ENCODE measurements around the gene PLSCR2. TPM values are rescaled to one million over a fixed set of nuclear protein-coding genes. Genes with fewer than 3 reads are reported as not detected.
"Not testable (repeated sequence)": the region's sequence is repeated elsewhere in the genome, so short reads cannot be mapped to it uniquely, and the experiment has no call there.

PLSCR2 gene
- total RNA-seq, 2 experiments from 2014 or later, result 0.35 TPM; not detected in 1

GRCh38 chr3:146471012-146471411 lies 1.7 kb upstream of the PLSCR2 start:
- ChIA-PET POLR2A (no interaction called here), CTCF (no interaction called here)
- H3K36me3 Mint-ChIP-seq (ENCODE audit: low read depth), result no peaks in the 10 kb centered on the region
- DNase-seq, result no peak
- peaks cover 6% of the 10 kb centered on the region for H3K4me1 Mint-ChIP-seq
- peaks cover 13% of the 10 kb centered on the region for H3K27me3 Mint-ChIP-seq
- peak overlapping the region; percentile 72 for H3K4me3 Mint-ChIP-seq
- no peaks in the 10 kb centered on the region for H3K9me3 Mint-ChIP-seq
- H3K27ac Mint-ChIP-seq, result no peak overlapping the region

GRCh38 chr3:146470425-146470990 lies 1.1 kb upstream of the PLSCR2 start:
- DNase-seq, result no peak
- Mint-ChIP-seq H3K27ac (peak overlapping the region; percentile 48), H3K4me1 (peaks cover 11% of the 10 kb centered on the region), H3K36me3 (ENCODE audit: low read depth) (no peaks in the 10 kb centered on the region), H3K27me3 (peaks cover 10% of the 10 kb centered on the region), H3K9me3 (no peaks in the 10 kb centered on the region), H3K4me3 (peak overlapping the region; percentile 72)
- CTCF ChIA-PET, result interaction anchor here (1.2 kb wide), 1 partner anchor 28 kb away, joined by 3 read pairs; no protein-coding TSS in a partner anchor
- POLR2A ChIA-PET, result interaction anchor here (2.1 kb wide), 1 partner anchor 74 kb away, joined by 10 read pairs; the partner anchor contains the start of gene PLSCR1

- ChIA-PET POLR2A (interaction anchor here (1.2 to 2.1 kb wide), 3 partner anchors 29 to 75 kb away, joined by 3 to 10 read pairs (median 3); partner anchors contain the start of gene PLSCR1), CTCF (interaction anchor here (0.6 to 1.0 kb wide), 2 partner anchors 39 to 40 kb away, joined by 3 read pairs; no protein-coding TSS in a partner anchor)
- peak overlapping the region; percentile 72 for H3K4me3 Mint-ChIP-seq
- H3K27ac Mint-ChIP-seq, result peak overlapping the region; percentile 87
- DNase-seq, result no peak
- H3K4me1 Mint-ChIP-seq, result peaks cover 22% of the 10 kb centered on the region
- no peaks in the 10 kb centered on the region for H3K9me3 Mint-ChIP-seq
- no peaks in the 10 kb centered on the region for H3K27me3 Mint-ChIP-seq
- H3K36me3 Mint-ChIP-seq (ENCODE audit: low read depth), result no peaks in the 10 kb centered on the region
Observed at GRCh38 chr3:146468671-146469149, 651 bp downstream of the PLSCR2 start.

GRCh38 chr3:146468234-146468633 lies 1.1 kb downstream of the PLSCR2 start:
- Mint-ChIP-seq H3K9me3 (no peaks in the 10 kb centered on the region), H3K4me3 (no peak overlapping the region), H3K27ac (no peak overlapping the region), H3K4me1 (peaks cover 26% of the 10 kb centered on the region), H3K36me3 (ENCODE audit: low read depth) (no peaks in the 10 kb centered on the region), H3K27me3 (no peaks in the 10 kb centered on the region)
- DNase-seq, result no peak
- ChIA-PET POLR2A (interaction anchor here (1.7 to 2.1 kb wide), 2 partner anchors 29 to 76 kb away, joined by 3 to 10 read pairs; partner anchors contain the start of gene PLSCR1), CTCF (interaction anchor here (1.0 kb wide), 1 partner anchor 39 kb away, joined by 3 read pairs; no protein-coding TSS in a partner anchor)

GRCh38 chr3:146466604-146467003 lies 2.8 kb downstream of the PLSCR2 start:
- H3K27me3 Mint-ChIP-seq, result no peaks in the 10 kb centered on the region
- no peak for DNase-seq
- no peak overlapping the region for H3K27ac Mint-ChIP-seq
- H3K4me3 Mint-ChIP-seq, result no peak overlapping the region
- H3K9me3 Mint-ChIP-seq, result no peaks in the 10 kb centered on the region
- no peaks in the 10 kb centered on the region for H3K36me3 Mint-ChIP-seq (ENCODE audit: low read depth)
- POLR2A ChIA-PET, result no interaction called here
- CTCF ChIA-PET, result no interaction called here
- H3K4me1 Mint-ChIP-seq, result peaks cover 26% of the 10 kb centered on the region

GRCh38 chr3:146465693-146466465 lies 3.5 kb downstream of the PLSCR2 start:
- no peaks in the 10 kb centered on the region for H3K27me3 Mint-ChIP-seq
- H3K4me3 Mint-ChIP-seq, result no peak overlapping the region
- H3K4me1 Mint-ChIP-seq, result peaks cover 26% of the 10 kb centered on the region
- ChIA-PET CTCF (no interaction called here), POLR2A (no interaction called here)
- no peaks in the 10 kb centered on the region for H3K9me3 Mint-ChIP-seq
- DNase-seq, result no peak
- peak overlapping the region; percentile 10 for H3K27ac Mint-ChIP-seq
- H3K36me3 Mint-ChIP-seq (ENCODE audit: low read depth), result no peaks in the 10 kb centered on the region

- Mint-ChIP-seq H3K9me3 (no peaks in the 10 kb centered on the region), H3K27ac (no peak overlapping the region), H3K4me3 (no peak overlapping the region)
Observed at GRCh38 chr3:146464783-146465182, 4.6 kb downstream of the PLSCR2 start.

GRCh38 chr3:146464005-146464595 lies 5.3 kb downstream of the PLSCR2 start:
- no peak overlapping the region for H3K4me3 Mint-ChIP-seq
- POLR2A ChIA-PET, result no interaction called here
- CTCF ChIA-PET, result no interaction called here
- H3K27ac Mint-ChIP-seq, result no peak overlapping the region
- H3K9me3 Mint-ChIP-seq, result no peaks in the 10 kb centered on the region
- no peaks in the 10 kb centered on the region for H3K36me3 Mint-ChIP-seq (ENCODE audit: low read depth)
- peaks cover 21% of the 10 kb centered on the region for H3K4me1 Mint-ChIP-seq
- DNase-seq, result no peak
- no peaks in the 10 kb centered on the region for H3K27me3 Mint-ChIP-seq

More at GRCh38 chr3:146464783-146465182, 4.6 kb downstream of the PLSCR2 start:
- no peaks in the 10 kb centered on the region for H3K36me3 Mint-ChIP-seq (ENCODE audit: low read depth)
- peaks cover 21% of the 10 kb centered on the region for H3K4me1 Mint-ChIP-seq
- no peak for DNase-seq
- no peaks in the 10 kb centered on the region for H3K27me3 Mint-ChIP-seq
- CTCF ChIA-PET, result no interaction called here
- POLR2A ChIA-PET, result no interaction called here

GRCh38 chr3:146454796-146455195 lies 14.6 kb downstream of the PLSCR2 start:
- no peaks in the 10 kb centered on the region for H3K27me3 Mint-ChIP-seq
- no peaks in the 10 kb centered on the region for H3K9me3 Mint-ChIP-seq
- no peak overlapping the region for H3K4me3 Mint-ChIP-seq
- H3K36me3 Mint-ChIP-seq (ENCODE audit: low read depth), result no peaks in the 10 kb centered on the region
- CTCF ChIA-PET, result no interaction called here
- no peak for DNase-seq
- POLR2A ChIA-PET, result no interaction called here
- no peaks in the 10 kb centered on the region for H3K4me1 Mint-ChIP-seq
- no peak overlapping the region for H3K27ac Mint-ChIP-seq

- ChIA-PET CTCF (no interaction called here), POLR2A (no interaction called here)
- Mint-ChIP-seq H3K9me3 (peaks cover 4% of the 10 kb centered on the region), H3K27ac (no peak overlapping the region), H3K4me3 (no peak overlapping the region), H3K27me3 (peaks cover 7% of the 10 kb centered on the region), H3K4me1 (no peaks in the 10 kb centered on the region), H3K36me3 (ENCODE audit: low read depth) (no peaks in the 10 kb centered on the region)
- no peak for DNase-seq
Observed at GRCh38 chr3:146449613-146450012, 19.7 kb downstream of the PLSCR2 start.

- no peak overlapping the region for H3K4me3 Mint-ChIP-seq
- POLR2A ChIA-PET, result no interaction called here
Observed at GRCh38 chr3:146449076-146449475, 20.3 kb downstream of the PLSCR2 start.

GRCh38 chr3:146446026-146446425 lies 23.3 kb downstream of the PLSCR2 start:
- no peaks in the 10 kb centered on the region for H3K4me1 Mint-ChIP-seq
- no peak for DNase-seq
- POLR2A ChIA-PET, result no interaction called here
- peaks cover 11% of the 10 kb centered on the region for H3K27me3 Mint-ChIP-seq
- H3K27ac Mint-ChIP-seq, result no peak overlapping the region
- no peaks in the 10 kb centered on the region for H3K36me3 Mint-ChIP-seq (ENCODE audit: low read depth)
- H3K9me3 Mint-ChIP-seq, result peaks cover 4% of the 10 kb centered on the region
- H3K4me3 Mint-ChIP-seq, result no peak overlapping the region
- CTCF ChIA-PET, result no interaction called here

More at GRCh38 chr3:146449076-146449475, 20.3 kb downstream of the PLSCR2 start:
- CTCF ChIA-PET, result no interaction called here
- H3K36me3 Mint-ChIP-seq (ENCODE audit: low read depth), result no peaks in the 10 kb centered on the region
- H3K4me1 Mint-ChIP-seq, result no peaks in the 10 kb centered on the region
- no peak for DNase-seq
- H3K9me3 Mint-ChIP-seq, result peaks cover 4% of the 10 kb centered on the region
- peaks cover 7% of the 10 kb centered on the region for H3K27me3 Mint-ChIP-seq
- H3K27ac Mint-ChIP-seq, result no peak overlapping the region

GRCh38 chr3:146440310-146440709 lies 29.1 kb downstream of the PLSCR2 start:
- H3K27ac Mint-ChIP-seq; H3K27me3 Mint-ChIP-seq; POLR2A ChIA-PET; H3K4me1 Mint-ChIP-seq; H3K9me3 Mint-ChIP-seq; DNase-seq; H3K36me3 Mint-ChIP-seq (ENCODE audit: low read depth); CTCF ChIA-PET; H3K4me3 Mint-ChIP-seq: not testable (repeated sequence)

Measured in activated CD4-positive, alpha-beta T cell treated with anti-CD3 and anti-CD28 coated beads, Interleukin-2, amount 10 ng/mL, durations not matched to agents 7 days and 5 days (primary cell).